MCF 10A (cell line): ENCODE measurements around the gene SERPINB13. TPM values are rescaled to one million over a fixed set of nuclear protein-coding genes. Genes with fewer than 3 reads are reported as not detected.
A peak's percentile ranks its signal among the peaks of the same experiment; 100 is the strongest.
"Not testable (repeated sequence)": the region's sequence is repeated elsewhere in the genome, so short reads cannot be mapped to it uniquely, and the experiment has no call there.

Experiments used
- BruUV-seq: library from RNA; stranded (reverse); fragments of 400-500 nt; replicated peaks from 2 replicates; lab custom pipeline; 2021; lab: Mats Ljungman, UMichigan
- CTCF ChIA-PET: fragments of 300-600 bp; sonication (Branson Sonifier 250); formaldehyde crosslinking; extraction: SDS; loops from one replicate; lab custom pipeline; 2021; ENCODE audit warnings: antibody characterized with exemption, inconsistent platforms; lab: Yijun Ruan, JAX
- POLR2A ChIA-PET: fragments of 300-600, 350-650 bp; sonication (Branson Sonifier 250); formaldehyde crosslinking; extraction: SDS; loops from one replicate; lab custom pipeline; 2020; ENCODE audit warnings: antibody characterized with exemption, inconsistent platforms; lab: Yijun Ruan, JAX
- DNase-seq: peaks from one replicate; pipeline ENCODE4 v3.0.0-alpha.2; 2018; ENCODE audit not compliant: unreplicated experiment
- H3K27ac Mint-ChIP-seq: one replicate; pipeline ENCODE4 v1.8.0; 2022; ENCODE audit warnings: mild to moderate bottlenecking, low read depth, mixed read lengths; ENCODE audit not compliant: unreplicated experiment
- H3K27me3 Mint-ChIP-seq: one replicate; pipeline ENCODE4 v1.8.0; 2022; ENCODE audit warnings: mixed read lengths; ENCODE audit not compliant: insufficient read depth, unreplicated experiment
- H3K36me3 Mint-ChIP-seq: one replicate; pipeline ENCODE4 v1.8.0; 2022; ENCODE audit warnings: mild to moderate bottlenecking, moderate library complexity, mixed read lengths; ENCODE audit not compliant: insufficient read depth, unreplicated experiment
- H3K4me1 Mint-ChIP-seq: one replicate; pipeline ENCODE4 v1.8.0; 2022; ENCODE audit warnings: mixed read lengths; ENCODE audit not compliant: insufficient read depth, unreplicated experiment
- H3K4me3 Mint-ChIP-seq: one replicate; pipeline ENCODE4 v1.8.0; 2022; ENCODE audit warnings: mild to moderate bottlenecking, moderate library complexity, mixed read lengths; ENCODE audit not compliant: unreplicated experiment
- H3K9me3 Mint-ChIP-seq: one replicate; pipeline ENCODE4 v1.8.0; 2022; ENCODE audit warnings: mixed read lengths; ENCODE audit not compliant: unreplicated experiment
- intact Hi-C: fragments of 100-400 bp; cut with micrococcal nuclease; formaldehyde crosslinking; loops from 2 replicates; pipeline ENCODE4 v1.14.1; 2022
- total RNA-seq: library from RNA; stranded (reverse); gene quantifications from 2 replicates; pipeline ENCODE4 v1.2.3, GENCODE V29; 2022
- TF ChIP-seq, protein P1 (sequence below): fragments of 200-600 bp; IDR thresholded peaks from one replicate; pipeline ENCODE4 v1.8.0; 2022; ENCODE audit warnings: antibody characterized with exemption, mild to moderate bottlenecking; ENCODE audit not compliant: unreplicated experiment

The SERPINB13 gene
- total RNA-seq, 1 experiment from 2014 or later, result 0.49 TPM

DNA sequence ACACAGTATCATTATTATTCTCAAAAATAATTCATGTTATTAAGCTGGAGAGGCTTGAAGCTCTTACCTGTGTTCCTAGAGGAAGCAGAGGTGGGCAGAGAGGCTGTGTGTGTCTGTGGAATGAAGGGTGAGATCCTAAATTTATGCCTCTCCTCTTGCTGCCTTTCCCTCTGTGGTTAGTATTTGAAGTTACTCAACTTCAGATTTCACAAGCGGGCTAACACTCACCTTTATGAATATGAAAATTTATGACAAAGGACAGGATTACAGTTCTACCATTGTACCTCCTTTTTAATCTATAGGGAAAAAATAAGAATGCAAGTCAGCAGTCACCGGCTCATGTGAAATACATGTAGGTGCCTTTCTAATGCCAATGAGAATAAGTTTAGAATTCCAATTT lies 57.0 kb downstream of the SERPINB13 start, which contains the start of gene SERPINB4:
TSS of gene SERPINB4 (minus strand) at position 115 of the 400 bp plus-strand sequence. CDS start 679 bp downstream, outside the sequence.
- H3K27ac Mint-ChIP-seq, intact Hi-C loops: not testable (repeated sequence)
- CTCF ChIA-PET, result interaction anchor here (0.6 kb wide), 1 partner anchor 150 kb away, joined by 8 read pairs; no protein-coding TSS in a partner anchor

DNA sequence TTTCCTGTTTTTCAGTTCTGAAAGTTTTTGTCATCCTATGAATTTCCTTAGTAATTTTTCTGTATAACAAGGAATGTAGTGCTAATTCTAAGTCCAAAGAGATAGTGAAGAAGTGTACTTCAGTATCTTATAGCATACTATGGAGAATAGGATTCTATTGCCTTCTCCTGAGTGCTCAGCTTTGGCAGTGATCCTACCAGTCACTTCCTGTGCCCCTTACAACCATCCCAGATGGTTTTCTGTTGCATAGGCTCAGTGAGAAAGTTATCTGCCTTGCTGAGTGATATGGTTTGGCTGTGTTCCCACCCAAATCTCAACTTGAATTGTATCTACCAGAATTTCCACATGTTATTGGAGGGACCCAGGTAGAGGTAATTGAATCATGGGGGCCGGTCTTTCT lies 57.6 kb downstream of the SERPINB13 start:
- H3K27ac Mint-ChIP-seq, H3K9me3 Mint-ChIP-seq, H3K27me3 Mint-ChIP-seq, BruUV-seq, POLR2A ChIA-PET, intact Hi-C loops, H3K36me3 Mint-ChIP-seq, CTCF ChIA-PET, DNase-seq, H3K4me3 Mint-ChIP-seq: not testable (repeated sequence)
- peaks cover 19% of the 10 kb centered on the region for H3K4me1 Mint-ChIP-seq

More for the DNA sequence above, 57.0 kb downstream of the SERPINB13 start, which contains the start of gene SERPINB4:
- H3K27me3 Mint-ChIP-seq, H3K4me3 Mint-ChIP-seq, H3K9me3 Mint-ChIP-seq, H3K36me3 Mint-ChIP-seq, POLR2A ChIA-PET, BruUV-seq: not testable (repeated sequence)
- DNase-seq, result peak; percentile 48
- H3K4me1 Mint-ChIP-seq, result peaks cover 19% of the 10 kb centered on the region

DNA sequence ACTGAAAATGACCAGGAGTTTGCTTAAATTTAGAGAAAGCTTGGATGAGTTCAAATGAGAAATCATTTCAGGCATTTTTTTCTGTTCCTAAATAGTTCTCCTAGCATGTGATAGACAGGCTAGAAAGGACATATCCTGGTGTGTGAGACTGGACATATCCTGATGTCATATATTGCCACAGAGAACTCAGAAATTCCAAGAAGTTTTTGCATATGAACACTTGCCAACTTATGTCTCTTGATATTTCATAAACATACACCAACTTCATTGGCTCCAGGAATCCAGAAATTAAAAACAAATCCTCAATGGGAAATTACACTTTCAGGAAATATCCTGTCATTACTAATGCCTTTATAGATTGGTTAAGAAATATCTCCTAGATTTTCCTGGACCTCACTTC lies 59.8 kb downstream of the SERPINB13 start:
- no TSS peak for BruUV-seq
- H3K36me3 Mint-ChIP-seq, result no peaks in the 10 kb centered on the region
- ChIA-PET POLR2A (no interaction called here), CTCF (interaction anchor here (0.7 to 1.2 kb wide), 3 partner anchors 31 to 136 kb away, joined by 3 to 5 read pairs (median 3); no protein-coding TSS in a partner anchor)
- no peak overlapping the region for H3K27ac Mint-ChIP-seq
- TF ChIP-seq, protein P1, sequence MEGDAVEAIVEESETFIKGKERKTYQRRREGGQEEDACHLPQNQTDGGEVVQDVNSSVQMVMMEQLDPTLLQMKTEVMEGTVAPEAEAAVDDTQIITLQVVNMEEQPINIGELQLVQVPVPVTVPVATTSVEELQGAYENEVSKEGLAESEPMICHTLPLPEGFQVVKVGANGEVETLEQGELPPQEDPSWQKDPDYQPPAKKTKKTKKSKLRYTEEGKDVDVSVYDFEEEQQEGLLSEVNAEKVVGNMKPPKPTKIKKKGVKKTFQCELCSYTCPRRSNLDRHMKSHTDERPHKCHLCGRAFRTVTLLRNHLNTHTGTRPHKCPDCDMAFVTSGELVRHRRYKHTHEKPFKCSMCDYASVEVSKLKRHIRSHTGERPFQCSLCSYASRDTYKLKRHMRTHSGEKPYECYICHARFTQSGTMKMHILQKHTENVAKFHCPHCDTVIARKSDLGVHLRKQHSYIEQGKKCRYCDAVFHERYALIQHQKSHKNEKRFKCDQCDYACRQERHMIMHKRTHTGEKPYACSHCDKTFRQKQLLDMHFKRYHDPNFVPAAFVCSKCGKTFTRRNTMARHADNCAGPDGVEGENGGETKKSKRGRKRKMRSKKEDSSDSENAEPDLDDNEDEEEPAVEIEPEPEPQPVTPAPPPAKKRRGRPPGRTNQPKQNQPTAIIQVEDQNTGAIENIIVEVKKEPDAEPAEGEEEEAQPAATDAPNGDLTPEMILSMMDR, result no peak
- no peaks in the 10 kb centered on the region for H3K27me3 Mint-ChIP-seq
- DNase-seq, result peak; percentile 39
- H3K9me3 Mint-ChIP-seq, result no peaks in the 10 kb centered on the region
- peaks cover 11% of the 10 kb centered on the region for H3K4me1 Mint-ChIP-seq
- intact Hi-C loops, result no loop called here
- H3K4me3 Mint-ChIP-seq, result no peak overlapping the region

DNA sequence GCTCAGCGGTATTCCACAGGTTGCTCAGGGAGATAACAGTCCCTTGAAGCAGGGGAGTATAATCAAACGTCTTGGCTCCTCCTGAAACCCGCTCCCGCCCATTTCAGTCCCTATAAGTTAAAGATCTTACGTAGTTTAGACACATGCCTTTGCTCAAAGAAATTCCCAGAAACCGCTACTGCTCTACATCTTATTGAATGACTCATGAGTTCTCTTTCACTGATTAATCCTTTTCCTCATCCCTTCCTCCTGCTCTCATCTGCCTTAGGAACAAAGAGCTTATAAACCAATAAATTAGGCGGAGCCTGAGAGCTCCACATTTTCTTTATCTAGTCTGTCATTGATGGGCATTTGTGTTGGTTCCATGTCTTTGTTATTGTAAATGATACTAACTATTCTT lies 61.1 kb downstream of the SERPINB13 start:
- no peaks in the 10 kb centered on the region for H3K9me3 Mint-ChIP-seq
- peaks cover 11% of the 10 kb centered on the region for H3K4me1 Mint-ChIP-seq
- ChIA-PET POLR2A (interaction anchor here (0.6 to 0.7 kb wide), 3 partner anchors 39 to 1148 kb away, joined by 3 read pairs; no protein-coding TSS in a partner anchor), CTCF (no interaction called here)
- H3K4me3 Mint-ChIP-seq, result no peak overlapping the region
- H3K36me3 Mint-ChIP-seq, result no peaks in the 10 kb centered on the region
- DNase-seq, result peak; percentile 62
- no peaks in the 10 kb centered on the region for H3K27me3 Mint-ChIP-seq
- TF ChIP-seq, protein P1, result no peak
- BruUV-seq, result no TSS peak
- no peak overlapping the region for H3K27ac Mint-ChIP-seq
- intact Hi-C loops, result no loop called here

Other genes with a start within 250 kb of the SERPINB13 start
- 97.4 and 108 TPM in 2 replicates for gene KDSR, start 220.1 kb upstream of the SERPINB13 start, total RNA-seq
- gene VPS4B, start 164.9 kb upstream of the SERPINB13 start, total RNA-seq, result 67.8 and 89.8 TPM in 2 replicates
- 254 and 330 TPM in 2 replicates for gene SERPINB5, start 110.4 kb upstream of the SERPINB13 start, total RNA-seq
- not detected in 2 replicates for gene SERPINB12, start 45.0 kb upstream of the SERPINB13 start, total RNA-seq
- gene SERPINB4, start 56.9 kb downstream of the SERPINB13 start, total RNA-seq, result not detected in 2 replicates
- 0.28 TPM in 1 of 2 replicates, not detected in the other for gene SERPINB3, start 74.5 kb downstream of the SERPINB13 start, total RNA-seq
- not detected in 2 replicates for gene SERPINB11, start 115.6 kb downstream of the SERPINB13 start, total RNA-seq
- gene SERPINB7, start 188.1 kb downstream of the SERPINB13 start, total RNA-seq, result 2.6 and 3.0 TPM in 2 replicates